Common myeloid progenitor, CD34-positive (primary cell): ENCODE measurements around the gene CXCR6.
A peak's percentile ranks its signal among the peaks of the same experiment; 100 is the strongest.

Experiments
- CTCF ChIA-PET: fragments of 350-600 bp; sonication (Branson Sonifier 250); formaldehyde crosslinking; loops from one replicate; lab custom pipeline; 2021; ENCODE audit warnings: antibody characterized with exemption; lab: Charles Lee
- POLR2A ChIA-PET: fragments of 350-600 bp; sonication (Branson Sonifier 250); formaldehyde crosslinking; loops from one replicate; lab custom pipeline; 2021; ENCODE audit warnings: antibody characterized with exemption; lab: Charles Lee
- DNase-seq, 3 donors: peaks; one replicate each; pipeline versions ENCODE4 v3.0.0 to v3.0.0-alpha.2; 2013
- H3K27ac ChIP-seq, 2 experiments: 1 replicate in 1 of 2; 2 replicates in 1 of 2; pipeline ENCODE4 v1.7.0; 2013; ENCODE audit warnings: inconsistent platforms in 2 of 2, low read length in 2 of 2, mild to moderate bottlenecking in 2 of 2, low read depth in 1 of 2, moderate library complexity in 1 of 2; ENCODE audit not compliant: severe bottlenecking in 2 of 2, insufficient read depth in 1 of 2, poor library complexity in 1 of 2
- H3K27me3 ChIP-seq, 5 experiments: replicated peaks in 2 of 5; 1 replicate in 3 of 5; 2 replicates in 2 of 5; pipeline versions ENCODE4 v1.6.1 to v1.7.0; 2013; ENCODE audit warnings: low read length in 4 of 5, mild to moderate bottlenecking in 2 of 5, moderate library complexity in 2 of 5, inconsistent platforms in 1 of 5; ENCODE audit not compliant: insufficient read depth in 5 of 5, control insufficient read depth in 4 of 5
- H3K36me3 ChIP-seq, 4 experiments: 1 replicate in 2 of 4; 2 replicates in 2 of 4; pipeline versions ENCODE4 v1.6.1 to v1.7.0; 2013; ENCODE audit warnings: low read length in 3 of 4, control low read depth in 1 of 4, mild to moderate bottlenecking in 1 of 4; ENCODE audit not compliant: control insufficient read depth in 4 of 4, insufficient read depth in 4 of 4
- H3K4me1 ChIP-seq, 4 experiments: 1 replicate in 3 of 4; 2 replicates in 1 of 4; pipeline versions ENCODE4 v1.6.1 to v1.7.1; 2013; ENCODE audit warnings: low read length in 3 of 4, mild to moderate bottlenecking in 3 of 4, control low read depth in 1 of 4, inconsistent platforms in 1 of 4, moderate library complexity in 1 of 4; ENCODE audit not compliant: control insufficient read depth in 4 of 4, insufficient read depth in 4 of 4; ENCODE audit errors: control extremely low read depth in 1 of 4
- H3K4me3 ChIP-seq, 7 experiments: 1 replicate in 4 of 7; 2 replicates in 3 of 7; pipeline versions ENCODE4 v1.5.1 to v1.7.0; 2013; ENCODE audit warnings: mild to moderate bottlenecking in 7 of 7, low read length in 6 of 7, moderate library complexity in 6 of 7, inconsistent platforms in 2 of 7, low read depth in 2 of 7, control low read depth in 1 of 7; ENCODE audit not compliant: insufficient read depth in 4 of 7, control insufficient read depth in 1 of 7; ENCODE audit errors: extremely low read depth in 1 of 7
- H3K9me3 ChIP-seq, 5 experiments: 1 replicate in 4 of 5; 2 replicates in 1 of 5; pipeline versions ENCODE4 v1.6.1 to v1.7.1; 2013; ENCODE audit warnings: low read length in 4 of 5, mild to moderate bottlenecking in 2 of 5, inconsistent platforms in 1 of 5, low read depth in 1 of 5, moderate library complexity in 1 of 5; ENCODE audit not compliant: control insufficient read depth in 4 of 5, insufficient read depth in 2 of 5; ENCODE audit errors: control extremely low read depth in 1 of 5
- WGBS: methylation state at CpG from one replicate; pipeline ENCODE4 v1.1.5; 2013; ENCODE audit not compliant: insufficient coverage; 5-methylcytosine and 5-hydroxymethylcytosine counted together

The CXCR6 gene

GRCh38 chr3:45979378-45979777 lies 36.1 kb downstream of the CXCR6 start:
- no peak for DNase-seq
- H3K36me3 ChIP-seq, result peaks cover 30 to 89% (median 60%) of the 10 kb centered on the region in 4 experiments
- H3K4me3 ChIP-seq, result no peak overlapping the region
- no peaks in the 10 kb centered on the region for H3K27me3 ChIP-seq
- POLR2A ChIA-PET, result no interaction called here
- H3K4me1 ChIP-seq, result peaks cover 7 to 23% (median 11%) of the 10 kb centered on the region in 4 experiments
- 93% methylated on average over 4 of the region's 4 CpGs for WGBS
- H3K9me3 ChIP-seq, result no peaks in the 10 kb centered on the region
- H3K27ac ChIP-seq, result no peak overlapping the region
- CTCF ChIA-PET, result interaction anchor here (1.2 kb wide), 1 partner anchor 17 kb away, joined by 4 read pairs; no protein-coding TSS in a partner anchor

GRCh38 chr3:45980229-45980813 lies 37.1 kb downstream of the CXCR6 start:
- Histone ChIP-seq H3K4me3 (no peak overlapping the region), H3K27me3 (no peaks in the 10 kb centered on the region), H3K9me3 (no peaks in the 10 kb centered on the region), H3K36me3 (peaks cover 30 to 89% (median 62%) of the 10 kb centered on the region in 4 experiments), H3K4me1 (peaks cover 7 to 23% (median 11%) of the 10 kb centered on the region in 4 experiments), H3K27ac (no peak overlapping the region)
- POLR2A ChIA-PET, result no interaction called here
- CTCF ChIA-PET, result interaction anchor here (1.2 to 4.3 kb wide), 2 partner anchors 16 to 98 kb away, joined by 4 to 20 read pairs; no protein-coding TSS in a partner anchor
- DNase-seq, result no peak
- WGBS, result 96% methylated on average over 3 of the region's 7 CpGs

GRCh38 chr3:45980819-45981218 lies 37.6 kb downstream of the CXCR6 start:
- no peak for DNase-seq
- CTCF ChIA-PET, result interaction anchor here (1.3 to 4.3 kb wide), 2 partner anchors 42 to 98 kb away, joined by 5 to 20 read pairs; no protein-coding TSS in a partner anchor
- no peak overlapping the region for H3K4me3 ChIP-seq
- no peaks in the 10 kb centered on the region for H3K27me3 ChIP-seq
- no peak overlapping the region for H3K27ac ChIP-seq
- POLR2A ChIA-PET, result no interaction called here
- peaks cover 30 to 88% (median 60%) of the 10 kb centered on the region in 4 experiments for H3K36me3 ChIP-seq
- no peaks in the 10 kb centered on the region for H3K9me3 ChIP-seq
- H3K4me1 ChIP-seq, result peaks cover 4 to 18% (median 9%) of the 10 kb centered on the region in 4 experiments
- 75% methylated on average over 2 of the region's 2 CpGs for WGBS

- H3K4me3 ChIP-seq, result no peak overlapping the region
- WGBS, result 93% methylated on average over 2 of the region's 2 CpGs
- H3K27me3 ChIP-seq, result no peaks in the 10 kb centered on the region
- no peaks in the 10 kb centered on the region for H3K9me3 ChIP-seq
- no peak for DNase-seq
- H3K36me3 ChIP-seq, result peaks cover 30 to 81% (median 60%) of the 10 kb centered on the region in 4 experiments
- H3K27ac ChIP-seq, result no peak overlapping the region
- peaks cover 2 to 11% (median 3%) of the 10 kb centered on the region in 4 experiments for H3K4me1 ChIP-seq
- POLR2A ChIA-PET, result no interaction called here
- CTCF ChIA-PET, result interaction anchor here (0.7 to 4.3 kb wide), 3 partner anchors 14 to 97 kb away, joined by 3 to 20 read pairs (median 5); partner anchors contain the start of gene FYCO1
These were observed 38.2 kb downstream of the CXCR6 start for GRCh38 chr3:45981346-45982074.

- Histone ChIP-seq H3K4me1 (no peaks in the 10 kb centered on the region), H3K36me3 (peaks cover 27 to 64% (median 52%) of the 10 kb centered on the region in 4 experiments), H3K4me3 (no peak overlapping the region), H3K27ac (no peak overlapping the region), H3K9me3 (no peaks in the 10 kb centered on the region), H3K27me3 (no peaks in the 10 kb centered on the region)
- WGBS, result 89% methylated on average over 3 of the region's 3 CpGs
- DNase-seq, result peak in 1 of 3 donors; percentile 24
- POLR2A ChIA-PET, result no interaction called here
- CTCF ChIA-PET, result interaction anchor here (0.9 to 4.3 kb wide), 5 partner anchors 10 to 95 kb away, joined by 3 to 20 read pairs (median 3); no protein-coding TSS in a partner anchor
These were observed 40.5 kb downstream of the CXCR6 start for GRCh38 chr3:45983770-45984169.

- H3K36me3 ChIP-seq, result peaks cover 27 to 57% (median 46%) of the 10 kb centered on the region in 4 experiments
- WGBS, result 94% methylated on average over 7 of the region's 8 CpGs
- CTCF ChIA-PET, result interaction anchor here (0.9 to 4.3 kb wide), 5 partner anchors 9 to 94 kb away, joined by 3 to 20 read pairs (median 3); no protein-coding TSS in a partner anchor
- POLR2A ChIA-PET, result no interaction called here
- H3K27ac ChIP-seq, result no peak overlapping the region
- H3K4me1 ChIP-seq, result no peaks in the 10 kb centered on the region
- no peaks in the 10 kb centered on the region for H3K27me3 ChIP-seq
- DNase-seq, result no peak
- no peak overlapping the region for H3K4me3 ChIP-seq
- no peaks in the 10 kb centered on the region for H3K9me3 ChIP-seq
These were observed 41.4 kb downstream of the CXCR6 start for GRCh38 chr3:45984331-45985312.
